Stimulated activated CD8-positive, alpha-beta memory T cell treated with anti-CD3 and anti-CD28 coated beads, Interleukin-2, amount 100 ng/mL, for 48 hours (primary cell): ENCODE results near the gene ZNF771.

Experiments
- DNase-seq, 2 donors: peaks; one replicate each; pipeline ENCODE4 v3.0.0-alpha.2; 2020; ENCODE audit warnings: low read depth in 2 of 2

ZNF771 gene

DNA sequence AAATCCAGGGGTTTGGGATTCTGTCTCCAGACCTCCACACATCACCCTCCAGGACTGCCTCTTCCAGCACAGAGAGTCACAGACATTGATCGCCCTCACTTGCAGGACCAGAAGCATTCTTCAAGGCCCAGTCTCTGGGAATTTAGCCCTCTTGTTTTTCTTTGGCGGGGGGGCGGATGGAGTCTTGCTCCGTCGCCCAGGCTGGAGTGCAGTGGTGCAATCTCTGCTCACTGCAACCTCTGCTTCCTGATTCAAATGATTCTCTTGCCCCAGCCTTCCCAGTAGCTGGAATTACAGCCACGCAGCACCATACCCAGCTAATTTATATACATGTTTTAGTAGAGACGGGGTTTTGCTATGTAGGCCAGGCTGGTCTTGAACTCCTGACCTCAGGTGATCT, 56.7 kb downstream of the ZNF771 start:
- DNase-seq = no peak
